Uterus (tissue), 4 donors: ENCODE results near the gene HECTD1. TPM values are rescaled to one million over a fixed set of nuclear protein-coding genes. Genes with fewer than 3 reads are reported as not detected.
A peak's percentile ranks its signal among the peaks of the same experiment; 100 is the strongest.

Source experiments
- DNase-seq, 2 donors: peaks; one replicate each; pipeline ENCODE4 v3.0.0-alpha.2; 2019 to 2020
- H3K27ac ChIP-seq, 2 donors: fragments of 200-600 bp; sonication (generic); 1 replicate in 1 of 2; 2 replicates in 1 of 2; pipeline ENCODE4 v1.5.1; 2016 to 2018
- H3K27me3 ChIP-seq, 2 donors: fragments of 200-600 bp; sonication (generic); one replicate each; pipeline ENCODE4 v1.5.1; 2018 to 2019; ENCODE audit warnings: control low read depth in 1 of 2
- H3K36me3 ChIP-seq, 2 donors: fragments of 200-600 bp; sonication (generic); one replicate each; pipeline ENCODE4 v1.5.1; 2019; ENCODE audit warnings: control low read depth in 1 of 2
- H3K4me1 ChIP-seq, 2 donors: fragments of 200-600 bp; sonication (generic); one replicate each; pipeline ENCODE4 v1.5.1; 2018 to 2019; ENCODE audit warnings: control low read depth in 1 of 2
- H3K4me3 ChIP-seq, 2 donors: fragments of 200-600 bp; sonication (generic); 1 replicate in 1 of 2; 2 replicates in 1 of 2; pipeline ENCODE4 v1.5.1; 2018 to 2019; ENCODE audit warnings: mild to moderate bottlenecking in 1 of 2
- H3K9me3 ChIP-seq, 2 donors: fragments of 200-600 bp; sonication (generic); one replicate each; pipeline ENCODE4 v1.5.1; 2019; ENCODE audit warnings: control low read depth in 1 of 2
- CTCF ChIP-seq, 4 experiments: fragments of 200-600 bp in 2 of 4; fragments of 450-650 bp in 2 of 4; sonication (generic) in 2 of 4; IDR thresholded peaks; one replicate each; pipeline ENCODE4 v1.5.1; 2016 to 2019; ENCODE audit warnings: antibody characterized with exemption in 4 of 4, mild to moderate bottlenecking in 2 of 4, moderate library complexity in 1 of 4
- POLR2A ChIP-seq, 2 donors: fragments of 450-650 bp; IDR thresholded peaks; one replicate each; pipeline ENCODE4 v1.6.1; 2016; ENCODE audit warnings: antibody characterized with exemption in 2 of 2, mild to moderate bottlenecking in 1 of 2, moderate library complexity in 1 of 2
- intact Hi-C: fragments of 100-400 bp; cut with DNase I; formaldehyde crosslinking; loops from one replicate; pipeline ENCODE4 v1.15.1; 2023; ENCODE audit warnings: low total_unique reads
- total RNA-seq, 4 donors: library from RNA; depleted of rRNA in 3 of 4; stranded (reverse); fragments of >200 nt in 3 of 4; gene quantifications; one replicate each; pipeline versions ENCODE4 v1.1.0 to v1.2.4, GENCODE V29; 2014 to 2023
- donor health status: DM: yes; HTN: yes; CAD: no.

Gene HECTD1
- total RNA-seq, 4 donors from 2014 or later: 99.4 to 434 (median 307) TPM

- Histone ChIP-seq H3K9me3 (no peaks in the 10 kb centered on the region), H3K27ac (no peak overlapping the region), H3K36me3 (no peaks in the 10 kb centered on the region), H3K27me3 (no peaks in the 10 kb centered on the region), H3K4me3 (no peak overlapping the region), H3K4me1 (no peaks in the 10 kb centered on the region)
- intact Hi-C loops: no loop called here
- peak in 1 of 2 donors; percentile 19 for DNase-seq
- TF ChIP-seq CTCF (IDR thresholded peaks at IDR 0.05) (no peak), POLR2A (IDR thresholded peaks at IDR 0.05) (no peak)
These were observed 22.3 kb upstream of the HECTD1 start for GRCh38 chr14:31229638-31230572.

- Histone ChIP-seq H3K27ac (no peak overlapping the region), H3K4me3 (no peak overlapping the region), H3K9me3 (no peaks in the 10 kb centered on the region), H3K36me3 (no peaks in the 10 kb centered on the region), H3K27me3 (no peaks in the 10 kb centered on the region), H3K4me1 (no peaks in the 10 kb centered on the region)
- DNase-seq: no peak
- TF ChIP-seq CTCF (IDR thresholded peaks at IDR 0.05) (no peak), POLR2A (IDR thresholded peaks at IDR 0.05) (no peak)
- intact Hi-C loops: no loop called here
These were observed 21.4 kb upstream of the HECTD1 start for GRCh38 chr14:31229009-31229408.

GRCh38 chr14:31228533-31228932 is 20.9 kb upstream of the HECTD1 start:
- Histone ChIP-seq H3K4me1 (no peaks in the 10 kb centered on the region), H3K4me3 (no peak overlapping the region), H3K36me3 (no peaks in the 10 kb centered on the region), H3K27me3 (no peaks in the 10 kb centered on the region), H3K9me3 (no peaks in the 10 kb centered on the region), H3K27ac (no peak overlapping the region)
- TF ChIP-seq CTCF (IDR thresholded peaks at IDR 0.05): no peak
- no peak for TF ChIP-seq POLR2A (IDR thresholded peaks at IDR 0.05)
- no peak for DNase-seq
- intact Hi-C loops: no loop called here

- TF ChIP-seq POLR2A (IDR thresholded peaks at IDR 0.05): no peak
- TF ChIP-seq CTCF (IDR thresholded peaks at IDR 0.05): no peak
- H3K36me3 ChIP-seq: no peaks in the 10 kb centered on the region
- intact Hi-C loops: no loop called here
- H3K27ac ChIP-seq: no peak overlapping the region
- no peaks in the 10 kb centered on the region for H3K27me3 ChIP-seq
- no peaks in the 10 kb centered on the region for H3K9me3 ChIP-seq
- H3K4me3 ChIP-seq: no peak overlapping the region
- no peak for DNase-seq
- no peaks in the 10 kb centered on the region for H3K4me1 ChIP-seq
These were observed 17.2 kb upstream of the HECTD1 start for GRCh38 chr14:31224808-31225207.

- H3K4me1 ChIP-seq: no peaks in the 10 kb centered on the region
- intact Hi-C loops: no loop called here
- H3K27ac ChIP-seq: no peak overlapping the region
- no peaks in the 10 kb centered on the region for H3K27me3 ChIP-seq
- no peaks in the 10 kb centered on the region for H3K9me3 ChIP-seq
- H3K4me3 ChIP-seq: no peak overlapping the region
- no peaks in the 10 kb centered on the region for H3K36me3 ChIP-seq
- DNase-seq: no peak
- TF ChIP-seq POLR2A (IDR thresholded peaks at IDR 0.05): no peak
- no peak for TF ChIP-seq CTCF (IDR thresholded peaks at IDR 0.05)
These were observed 15.7 kb upstream of the HECTD1 start for GRCh38 chr14:31223331-31223730.
